Fibroblast of the aortic adventitia (primary cell): ENCODE results near the gene CPA1. TPM values are rescaled to one million over a fixed set of nuclear protein-coding genes. Genes with fewer than 3 reads are reported as not detected.

Experiments
- DNase-seq: peaks from one replicate; pipeline ENCODE4 v3.0.0-alpha.2; 2010; ENCODE audit warnings: low read depth
- H3K4me3 ChIP-seq: 2 replicates; pipeline ENCODE4 v1.5.1; 2011; ENCODE audit warnings: low read depth, mild to moderate bottlenecking, control low read depth, low read length, moderate library complexity
- total RNA-seq: library from RNA; depleted of rRNA; stranded (reverse); fragments of >200 nt; gene quantifications from 2 replicates; pipeline ENCODE4 v1.2.3, GENCODE V29; 2012; ENCODE audit warnings: low replicate concordance
- TF ChIP-seq, protein P1 (sequence below): IDR thresholded peaks from 2 replicates; pipeline ENCODE4 v1.5.1; 2011; ENCODE audit warnings: mild to moderate bottlenecking, low read length, control low read depth, inconsistent platforms; ENCODE audit not compliant: insufficient read depth

The CPA1 gene
- total RNA-seq, 1 donor: 0.45 TPM

DNA sequence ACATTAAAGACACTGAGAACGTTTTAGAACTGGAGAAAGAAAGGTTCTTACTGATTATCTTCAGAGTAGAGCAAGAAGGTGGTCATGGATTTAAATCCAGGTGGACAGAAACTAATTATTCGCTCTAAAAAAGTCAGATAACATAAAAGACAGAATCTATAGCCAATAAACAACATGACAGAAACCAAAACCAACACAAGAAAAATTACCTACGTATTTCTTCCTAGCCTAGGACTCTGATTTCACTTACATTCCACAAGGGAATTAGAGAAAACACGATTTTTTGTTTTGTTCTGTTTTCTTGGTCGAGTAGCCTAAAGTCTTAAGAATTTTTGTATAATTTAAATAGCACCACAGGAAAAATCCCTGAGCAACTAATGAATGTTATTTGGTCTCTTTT lies 15.1 kb downstream of the CPA1 start:
- H3K4me3 ChIP-seq: no peak overlapping the region
- TF ChIP-seq, protein P1, sequence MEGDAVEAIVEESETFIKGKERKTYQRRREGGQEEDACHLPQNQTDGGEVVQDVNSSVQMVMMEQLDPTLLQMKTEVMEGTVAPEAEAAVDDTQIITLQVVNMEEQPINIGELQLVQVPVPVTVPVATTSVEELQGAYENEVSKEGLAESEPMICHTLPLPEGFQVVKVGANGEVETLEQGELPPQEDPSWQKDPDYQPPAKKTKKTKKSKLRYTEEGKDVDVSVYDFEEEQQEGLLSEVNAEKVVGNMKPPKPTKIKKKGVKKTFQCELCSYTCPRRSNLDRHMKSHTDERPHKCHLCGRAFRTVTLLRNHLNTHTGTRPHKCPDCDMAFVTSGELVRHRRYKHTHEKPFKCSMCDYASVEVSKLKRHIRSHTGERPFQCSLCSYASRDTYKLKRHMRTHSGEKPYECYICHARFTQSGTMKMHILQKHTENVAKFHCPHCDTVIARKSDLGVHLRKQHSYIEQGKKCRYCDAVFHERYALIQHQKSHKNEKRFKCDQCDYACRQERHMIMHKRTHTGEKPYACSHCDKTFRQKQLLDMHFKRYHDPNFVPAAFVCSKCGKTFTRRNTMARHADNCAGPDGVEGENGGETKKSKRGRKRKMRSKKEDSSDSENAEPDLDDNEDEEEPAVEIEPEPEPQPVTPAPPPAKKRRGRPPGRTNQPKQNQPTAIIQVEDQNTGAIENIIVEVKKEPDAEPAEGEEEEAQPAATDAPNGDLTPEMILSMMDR: no peak
- no peak for DNase-seq

DNA sequence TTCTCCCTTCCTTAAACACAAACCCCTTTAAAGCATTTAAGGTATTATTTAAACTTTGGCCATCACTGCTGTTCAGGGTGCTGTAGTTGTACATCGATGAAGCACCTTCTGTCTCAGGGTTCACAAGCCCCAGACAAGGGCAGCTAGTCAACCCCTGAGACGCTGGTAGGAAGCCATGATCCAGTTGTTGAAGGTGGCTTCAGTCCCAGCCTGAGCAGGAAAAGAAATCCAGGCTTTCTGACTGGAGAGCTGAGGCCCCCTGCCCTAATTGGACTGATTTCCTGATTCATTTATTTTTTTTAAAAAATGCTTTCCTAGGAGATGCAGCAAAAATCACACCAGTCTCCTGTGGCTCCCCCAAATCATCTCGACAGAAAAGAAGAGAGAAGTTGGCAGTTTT lies 15.8 kb downstream of the CPA1 start:
- no peak overlapping the region for H3K4me3 ChIP-seq
- TF ChIP-seq, protein P1: no peak
- no peak for DNase-seq

DNA sequence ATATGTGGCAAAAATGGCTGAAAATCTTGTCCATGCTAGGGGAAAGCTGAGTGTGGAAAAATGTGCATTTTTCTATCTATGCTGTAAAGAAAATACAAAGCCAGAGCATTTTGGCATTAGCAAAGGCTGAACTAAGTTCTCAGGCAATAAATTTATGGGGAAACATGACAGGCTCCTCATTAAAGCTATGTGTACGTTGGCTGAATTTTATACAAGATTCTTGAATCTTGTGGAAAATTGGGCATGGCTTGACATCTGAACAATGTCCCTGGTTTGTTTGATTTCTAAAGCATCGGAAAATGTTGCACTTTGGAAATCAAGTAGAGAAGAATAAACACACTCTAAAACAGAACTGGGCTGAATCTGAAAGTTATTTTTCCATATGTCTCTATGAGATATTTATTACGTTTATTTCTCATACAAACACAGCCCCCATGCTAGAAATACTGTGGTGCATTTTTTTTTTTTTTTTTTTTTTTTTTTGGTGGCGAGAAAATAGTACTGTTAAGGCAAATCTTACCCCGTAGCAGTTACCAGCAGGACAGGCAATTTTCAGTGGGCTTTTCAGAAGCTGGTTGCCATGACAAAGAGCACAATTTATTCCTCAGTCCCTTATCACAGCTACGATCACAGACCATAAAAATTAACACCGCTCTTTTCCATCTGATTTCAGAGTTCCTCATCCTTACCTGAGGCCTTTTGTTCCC lies 16.9 kb downstream of the CPA1 start:
- TF ChIP-seq, protein P1: no peak

DNA sequence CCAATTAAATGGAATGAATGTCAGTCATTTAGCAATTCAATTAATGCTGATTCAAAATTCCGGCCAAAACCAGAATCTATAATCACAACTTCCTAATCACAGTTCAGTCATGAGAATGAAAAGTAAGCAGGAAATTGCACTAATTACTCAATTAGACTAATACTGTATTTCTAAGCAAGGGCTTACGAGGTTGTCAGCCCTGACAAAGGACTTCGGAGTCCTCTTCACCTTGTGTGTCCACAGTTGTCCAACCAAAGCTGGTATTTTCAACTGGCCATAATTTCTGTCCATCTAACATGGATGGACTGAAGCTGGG lies 17.4 kb downstream of the CPA1 start:
- H3K4me3 ChIP-seq: no peak overlapping the region
- TF ChIP-seq, protein P1: no peak
- no peak for DNase-seq

More for the DNA sequence above, 16.9 kb downstream of the CPA1 start:
- peak; percentile 47 for DNase-seq
- no peak overlapping the region for H3K4me3 ChIP-seq

DNA sequence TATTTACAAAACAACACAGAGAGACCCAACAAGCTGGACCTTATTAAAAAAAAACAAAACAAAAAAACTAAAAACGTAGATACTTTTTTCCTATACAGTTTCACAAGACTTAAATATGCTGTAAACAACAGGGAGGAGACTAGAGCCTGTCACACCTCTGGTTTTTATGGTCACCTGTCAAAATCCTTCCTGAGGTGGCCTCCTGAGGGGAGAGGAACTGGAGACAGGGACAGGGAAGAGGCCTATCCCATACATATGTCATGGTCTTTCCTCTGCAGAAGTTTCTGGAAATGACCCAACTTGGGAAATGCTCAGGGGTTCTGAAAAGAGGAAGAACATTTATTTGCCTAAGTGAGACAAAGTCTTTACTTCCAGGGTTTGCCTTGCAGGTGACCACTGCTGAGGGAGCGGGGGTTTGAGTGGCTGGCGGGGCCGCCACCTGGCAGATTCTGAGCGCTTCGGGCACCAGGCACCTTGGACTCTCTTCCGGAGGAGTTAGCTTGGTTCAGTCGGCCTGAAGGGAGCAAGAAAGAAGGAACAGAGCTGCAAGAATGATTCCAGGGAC lies 18.3 kb downstream of the CPA1 start:
- DNase-seq: no peak
- no peak overlapping the region for H3K4me3 ChIP-seq
- TF ChIP-seq, protein P1: no peak

DNA sequence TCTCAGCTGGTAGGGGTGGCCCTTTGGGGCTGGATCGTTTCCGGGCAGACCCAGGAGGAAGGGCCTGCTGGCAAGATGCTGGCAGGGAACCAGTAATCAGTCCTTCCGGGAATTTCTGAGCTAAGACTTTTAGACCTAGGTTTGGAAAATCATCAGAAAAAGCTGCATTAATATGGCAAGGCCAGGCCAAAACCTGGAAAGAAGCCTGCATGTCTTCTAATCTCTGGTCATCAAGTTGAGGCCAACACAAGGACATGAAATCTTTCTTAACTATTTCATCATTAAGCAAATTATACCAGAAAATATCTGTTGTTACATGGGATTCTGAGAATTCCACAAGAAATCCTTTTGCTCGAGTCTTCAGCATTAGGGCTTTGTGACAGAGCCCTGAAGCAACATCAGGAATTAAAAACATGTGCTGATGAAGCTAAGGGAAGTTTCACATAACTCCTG lies 19.9 kb downstream of the CPA1 start:
- no peak overlapping the region for H3K4me3 ChIP-seq
- TF ChIP-seq, protein P1: no peak
- peak; percentile 97 for DNase-seq

DNA sequence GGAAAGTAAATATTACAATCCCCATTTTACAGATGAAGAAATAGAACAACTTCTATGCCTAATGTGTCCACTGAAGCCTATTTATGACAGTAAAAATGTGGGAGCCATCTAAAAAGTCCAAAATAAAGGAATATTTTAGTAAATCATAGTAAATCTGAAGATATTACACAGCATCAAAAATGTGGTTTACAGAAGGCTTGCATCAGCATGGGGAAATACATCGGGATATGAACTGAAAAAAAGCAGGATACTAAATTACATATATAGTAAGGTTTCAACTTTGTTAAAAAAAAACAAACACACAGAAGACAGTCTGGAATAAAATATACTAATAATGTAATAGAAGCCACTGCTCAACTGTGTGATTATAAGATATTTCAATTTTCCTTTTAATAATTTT lies 20.8 kb downstream of the CPA1 start:
- TF ChIP-seq, protein P1: no peak
- DNase-seq: peak; percentile 60
- H3K4me3 ChIP-seq: no peak overlapping the region
